DOHH2 (cell line): ENCODE measurements around the gene PRG2.

Experiments used
- H3F3A ChIP-seq: fragments of 200-600 bp; sonication (generic), shearing (Covaris generic); 2 replicates; pipeline ENCODE4 v1.6.0; 2016; ENCODE audit warnings: antibody characterized with exemption, mild to moderate bottlenecking; ENCODE audit not compliant: control insufficient read depth, insufficient read depth
- H3K27ac ChIP-seq: fragments of 200-600 bp; sonication (generic); 2 replicates; pipeline ENCODE4 v1.5.1; 2014; ENCODE audit warnings: low read depth, mild to moderate bottlenecking, low read length, moderate library complexity
- H3K27me3 ChIP-seq: fragments of 200-600 bp; sonication (generic); 2 replicates; pipeline ENCODE4 v1.6.1; 2014; ENCODE audit warnings: mild to moderate bottlenecking, low read length, mixed read lengths; ENCODE audit not compliant: control insufficient read depth
- H3K36me3 ChIP-seq: fragments of 200-600 bp; sonication (generic); 2 replicates; pipeline ENCODE4 v1.6.1; 2014; ENCODE audit warnings: mild to moderate bottlenecking, low read length, moderate library complexity, mixed read lengths; ENCODE audit not compliant: control insufficient read depth
- H3K4me1 ChIP-seq: fragments of 200-600 bp; sonication (generic); 2 replicates; pipeline ENCODE4 v1.6.1; 2014; ENCODE audit warnings: mild to moderate bottlenecking, low read length, mixed read lengths; ENCODE audit not compliant: control insufficient read depth
- H3K4me2 ChIP-seq: fragments of 200-600 bp; sonication (generic); 2 replicates; pipeline ENCODE4 v1.6.0; 2014; ENCODE audit warnings: mild to moderate bottlenecking, low read length, moderate library complexity
- H3K4me3 ChIP-seq: fragments of 200-600 bp; sonication (generic); 2 replicates; pipeline ENCODE4 v1.5.1; 2014; ENCODE audit warnings: mild to moderate bottlenecking, low read length, mixed read lengths
- H3K79me2 ChIP-seq: fragments of 200-600 bp; sonication (generic); 2 replicates; pipeline ENCODE4 v1.6.1; 2014; ENCODE audit warnings: mild to moderate bottlenecking, low read length, mixed read lengths; ENCODE audit not compliant: control insufficient read depth
- H3K9me2 ChIP-seq: fragments of 200-600 bp; sonication (generic); replicated peaks from 2 replicates; pipeline ENCODE4 v1.6.1; 2014; ENCODE audit warnings: mild to moderate bottlenecking, low read length, mixed read lengths; ENCODE audit not compliant: control insufficient read depth
- H3K9me3 ChIP-seq: fragments of 200-600 bp; sonication (generic); 2 replicates; pipeline ENCODE4 v1.6.1; 2014; ENCODE audit warnings: antibody characterized with exemption, low read length, mixed read lengths; ENCODE audit not compliant: control insufficient read depth, insufficient read depth
- H4K20me1 ChIP-seq: fragments of 200-600 bp; sonication (generic); 2 replicates; pipeline ENCODE4 v1.6.0; 2014; ENCODE audit warnings: low read depth, mild to moderate bottlenecking, antibody characterized with exemption, low read length, moderate library complexity; ENCODE audit not compliant: control insufficient read depth, insufficient read depth
- CTCF ChIP-seq: fragments of 200-600 bp; sonication (generic); IDR thresholded peaks from one replicate; pipeline ENCODE4 v1.5.1; 2014; ENCODE audit warnings: antibody characterized with exemption, mild to moderate bottlenecking, low read depth, low read length; ENCODE audit not compliant: poor library complexity, severe bottlenecking
- EZH2phosphoT487 ChIP-seq: fragments of 200-600 bp; sonication (generic); IDR thresholded peaks from 2 replicates; pipeline ENCODE4 v1.6.1; 2017; ENCODE audit warnings: borderline replicate concordance, mild to moderate bottlenecking, antibody characterized with exemption, low read length, moderate library complexity, mixed read lengths

PRG2 gene

GRCh38 chr11:57392763-57393105 is 2.3 kb upstream of the PRG2 start:
- H3K9me2 ChIP-seq = no peaks in the 10 kb centered on the region
- no peaks in the 10 kb centered on the region for H3K36me3 ChIP-seq
- no peak for TF ChIP-seq EZH2phosphoT487
- TF ChIP-seq CTCF = no peak
- H3K9me3 ChIP-seq = no peaks in the 10 kb centered on the region
- H3K27ac ChIP-seq = no peak overlapping the region
- no peaks in the 10 kb centered on the region for H3F3A ChIP-seq
- no peak overlapping the region for H3K4me2 ChIP-seq
- no peaks in the 10 kb centered on the region for H3K79me2 ChIP-seq
- H4K20me1 ChIP-seq = no peaks in the 10 kb centered on the region
- H3K4me3 ChIP-seq = no peak overlapping the region
- no peaks in the 10 kb centered on the region for H3K4me1 ChIP-seq
- H3K27me3 ChIP-seq = peaks cover 9% of the 10 kb centered on the region; the same call in 1 of the 2 replicates

GRCh38 chr11:57392066-57392762 is 1.8 kb upstream of the PRG2 start:
- no peaks in the 10 kb centered on the region for H3K79me2 ChIP-seq

GRCh38 chr11:57391539-57391938 is 1.1 kb upstream of the PRG2 start:
- Histone ChIP-seq H3K4me2 (no peak overlapping the region), H3K4me1 (no peaks in the 10 kb centered on the region), H3K79me2 (no peaks in the 10 kb centered on the region), H3K4me3 (no peak overlapping the region), H3K27me3 (peaks cover 9% of the 10 kb centered on the region; the same call in 1 of the 2 replicates), H3K27ac (no peak overlapping the region), H3K36me3 (no peaks in the 10 kb centered on the region), H4K20me1 (no peaks in the 10 kb centered on the region), H3K9me2 (no peaks in the 10 kb centered on the region), H3K9me3 (no peaks in the 10 kb centered on the region), H3F3A (no peaks in the 10 kb centered on the region)
- TF ChIP-seq EZH2phosphoT487 (no peak), CTCF (no peak)

More at GRCh38 chr11:57392066-57392762, 1.8 kb upstream of the PRG2 start:
- no peaks in the 10 kb centered on the region for H4K20me1 ChIP-seq
- H3K36me3 ChIP-seq = no peaks in the 10 kb centered on the region
- no peak overlapping the region for H3K27ac ChIP-seq
- no peaks in the 10 kb centered on the region for H3K9me2 ChIP-seq
- H3K4me1 ChIP-seq = no peaks in the 10 kb centered on the region
- H3K9me3 ChIP-seq = no peaks in the 10 kb centered on the region
- no peaks in the 10 kb centered on the region for H3F3A ChIP-seq
- H3K4me3 ChIP-seq = no peak overlapping the region
- TF ChIP-seq EZH2phosphoT487 (no peak), CTCF (no peak)
- peaks cover 9% of the 10 kb centered on the region; the same call in 1 of the 2 replicates for H3K27me3 ChIP-seq
- no peak overlapping the region for H3K4me2 ChIP-seq

GRCh38 chr11:57391111-57391510 is 661 bp upstream of the PRG2 start:
- peaks cover 11% of the 10 kb centered on the region; the same call in 1 of the 2 replicates for H3K27me3 ChIP-seq

More at GRCh38 chr11:57391111-57391510, 661 bp upstream of the PRG2 start:
- no peak for TF ChIP-seq CTCF
- TF ChIP-seq EZH2phosphoT487 = no peak
- H3K4me2 ChIP-seq = no peak overlapping the region
- no peaks in the 10 kb centered on the region for H3K4me1 ChIP-seq
- no peaks in the 10 kb centered on the region for H3F3A ChIP-seq
- no peaks in the 10 kb centered on the region for H4K20me1 ChIP-seq
- no peak overlapping the region for H3K27ac ChIP-seq
- H3K36me3 ChIP-seq = no peaks in the 10 kb centered on the region
- no peak overlapping the region for H3K4me3 ChIP-seq
- no peaks in the 10 kb centered on the region for H3K79me2 ChIP-seq
- H3K9me3 ChIP-seq = no peaks in the 10 kb centered on the region
- no peaks in the 10 kb centered on the region for H3K9me2 ChIP-seq
